GM12878 (cell line): ENCODE data around the gene CLASP1. TPM values are rescaled to one million over a fixed set of nuclear protein-coding genes. Genes with fewer than 3 reads are reported as not detected.

Source experiments
- FOXK2 ChIP-seq: fragments of 450-650 bp; IDR thresholded peaks from 2 replicates; pipeline ENCODE4 v1.6.1; 2017; ENCODE audit warnings: mild to moderate bottlenecking, moderate library complexity
- MEF2B ChIP-seq: fragments of 450-650 bp; IDR thresholded peaks from 2 replicates; pipeline ENCODE4 v1.6.1; 2018; ENCODE audit warnings: mild to moderate bottlenecking, moderate library complexity; ENCODE audit not compliant: partially characterized antibody, poor library complexity, severe bottlenecking
- NFYB ChIP-seq: IDR thresholded peaks from 2 replicates; pipeline ENCODE4 v1.6.1; 2011; ENCODE audit warnings: low read depth, mild to moderate bottlenecking, low read length, improper control_type of control experiment, moderate library complexity; ENCODE audit not compliant: insufficient read depth
- RB1 ChIP-seq: fragments of 450-650 bp; formaldehyde crosslinking; IDR thresholded peaks from 2 replicates; pipeline ENCODE4 v1.6.1; 2017; ENCODE audit warnings: mild to moderate bottlenecking, borderline replicate concordance
- SUZ12 ChIP-seq: fragments of 200-600 bp; sonication (generic); IDR thresholded peaks from one replicate; pipeline ENCODE4 v1.6.1; 2018; ENCODE audit warnings: antibody characterized with exemption, mild to moderate bottlenecking; ENCODE audit not compliant: unreplicated experiment
- WRNIP1 ChIP-seq: IDR thresholded peaks from 2 replicates; pipeline ENCODE4 v1.6.1; 2011; ENCODE audit warnings: low read depth, low read length, improper control_type of control experiment, borderline replicate concordance
- polyA plus RNA-seq, 11 experiments: library from polyadenylated mRNA; depleted of rRNA in 4 of 11; unstranded in 6 of 11; stranded (reverse) in 5 of 11; fragments of >200 nt; fragmentation: Nextera tagmentation in 4 of 11; fragmentation: Illumina TruSeq in 1 of 11; extraction: Ambion mirVana in 4 of 11; extraction: Trizol in 1 of 11; gene quantifications; 1 replicate in 1 of 11; 2 replicates in 10 of 11; pipeline versions ENCODE4 v1.2.1 to v1.2.3, GENCODE V29; 2011 to 2016; ENCODE audit warnings: inconsistent platforms in 2 of 11, missing spikeins in 2 of 11, low read depth in 1 of 11
- total RNA-seq, 4 experiments: library from RNA; depleted of rRNA in 3 of 4; stranded (reverse); fragments of >200 nt in 3 of 4; fragmentation: Illumina TruSeq in 1 of 4; extraction: Trizol in 1 of 4; gene quantifications; 2 replicates each; pipeline versions ENCODE4 v1.2.1 to v1.2.3, GENCODE V29; 2013 to 2021
- TF ChIP-seq, protein P1 (sequence below): fragments of 450-650 bp; IDR thresholded peaks from 2 replicates; pipeline ENCODE4 v1.6.1; 2017; ENCODE audit warnings: mild to moderate bottlenecking, moderate library complexity
- TF ChIP-seq, protein P2 (sequence below): fragments of 450-650 bp; IDR thresholded peaks from 2 replicates; pipeline ENCODE4 v1.6.1; 2017; ENCODE audit warnings: antibody characterized with exemption, mild to moderate bottlenecking, moderate library complexity
- TF ChIP-seq, protein P3 (sequence below): IDR thresholded peaks from 2 replicates; pipeline ENCODE4 v1.6.1; 2012; ENCODE audit warnings: low read depth, low read length, improper control_type of control experiment
- TF ChIP-seq, protein P4 (sequence below): fragments of 450-650 bp; conservative IDR thresholded peaks from 2 replicates; pipeline ENCODE4 v1.6.1; 2017; ENCODE audit warnings: mild to moderate bottlenecking, moderate library complexity
- TF ChIP-seq, protein P5 (sequence below): IDR thresholded peaks from 2 replicates; pipeline ENCODE4 v1.6.1; 2011; ENCODE audit warnings: borderline replicate concordance, low read depth, mild to moderate bottlenecking, moderate library complexity, low read length; ENCODE audit not compliant: insufficient read depth, poor library complexity, severe bottlenecking
- TF ChIP-seq, protein P6 (sequence below): fragments of 450-650 bp; IDR thresholded peaks from 2 replicates; pipeline ENCODE4 v1.6.1; 2017; ENCODE audit warnings: mild to moderate bottlenecking, moderate library complexity

The CLASP1 gene
- total and polyA plus RNA-seq, 10 of the 15 experiments (the other 5 are each of a cell fraction or from before 2014, with no cell fraction given) = 1.4 to 62.4 (median 32.9) TPM

GRCh38 chr2:121649596-121650314 is 493 bp upstream of the CLASP1 start (continued):
- TF ChIP-seq, protein P1, sequence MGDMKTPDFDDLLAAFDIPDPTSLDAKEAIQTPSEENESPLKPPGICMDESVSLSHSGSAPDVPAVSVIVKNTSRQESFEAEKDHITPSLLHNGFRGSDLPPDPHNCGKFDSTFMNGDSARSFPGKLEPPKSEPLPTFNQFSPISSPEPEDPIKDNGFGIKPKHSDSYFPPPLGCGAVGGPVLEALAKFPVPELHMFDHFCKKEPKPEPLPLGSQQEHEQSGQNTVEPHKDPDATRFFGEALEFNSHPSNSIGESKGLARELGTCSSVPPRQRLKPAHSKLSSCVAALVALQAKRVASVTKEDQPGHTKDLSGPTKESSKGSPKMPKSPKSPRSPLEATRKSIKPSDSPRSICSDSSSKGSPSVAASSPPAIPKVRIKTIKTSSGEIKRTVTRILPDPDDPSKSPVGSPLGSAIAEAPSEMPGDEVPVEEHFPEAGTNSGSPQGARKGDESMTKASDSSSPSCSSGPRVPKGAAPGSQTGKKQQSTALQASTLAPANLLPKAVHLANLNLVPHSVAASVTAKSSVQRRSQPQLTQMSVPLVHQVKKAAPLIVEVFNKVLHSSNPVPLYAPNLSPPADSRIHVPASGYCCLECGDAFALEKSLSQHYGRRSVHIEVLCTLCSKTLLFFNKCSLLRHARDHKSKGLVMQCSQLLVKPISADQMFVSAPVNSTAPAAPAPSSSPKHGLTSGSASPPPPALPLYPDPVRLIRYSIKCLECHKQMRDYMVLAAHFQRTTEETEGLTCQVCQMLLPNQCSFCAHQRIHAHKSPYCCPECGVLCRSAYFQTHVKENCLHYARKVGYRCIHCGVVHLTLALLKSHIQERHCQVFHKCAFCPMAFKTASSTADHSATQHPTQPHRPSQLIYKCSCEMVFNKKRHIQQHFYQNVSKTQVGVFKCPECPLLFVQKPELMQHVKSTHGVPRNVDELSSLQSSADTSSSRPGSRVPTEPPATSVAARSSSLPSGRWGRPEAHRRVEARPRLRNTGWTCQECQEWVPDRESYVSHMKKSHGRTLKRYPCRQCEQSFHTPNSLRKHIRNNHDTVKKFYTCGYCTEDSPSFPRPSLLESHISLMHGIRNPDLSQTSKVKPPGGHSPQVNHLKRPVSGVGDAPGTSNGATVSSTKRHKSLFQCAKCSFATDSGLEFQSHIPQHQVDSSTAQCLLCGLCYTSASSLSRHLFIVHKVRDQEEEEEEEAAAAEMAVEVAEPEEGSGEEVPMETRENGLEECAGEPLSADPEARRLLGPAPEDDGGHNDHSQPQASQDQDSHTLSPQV = 0 out of 2 replicates have a peak, but pooled peaks have one; percentile 21
- TF ChIP-seq, protein P2, sequence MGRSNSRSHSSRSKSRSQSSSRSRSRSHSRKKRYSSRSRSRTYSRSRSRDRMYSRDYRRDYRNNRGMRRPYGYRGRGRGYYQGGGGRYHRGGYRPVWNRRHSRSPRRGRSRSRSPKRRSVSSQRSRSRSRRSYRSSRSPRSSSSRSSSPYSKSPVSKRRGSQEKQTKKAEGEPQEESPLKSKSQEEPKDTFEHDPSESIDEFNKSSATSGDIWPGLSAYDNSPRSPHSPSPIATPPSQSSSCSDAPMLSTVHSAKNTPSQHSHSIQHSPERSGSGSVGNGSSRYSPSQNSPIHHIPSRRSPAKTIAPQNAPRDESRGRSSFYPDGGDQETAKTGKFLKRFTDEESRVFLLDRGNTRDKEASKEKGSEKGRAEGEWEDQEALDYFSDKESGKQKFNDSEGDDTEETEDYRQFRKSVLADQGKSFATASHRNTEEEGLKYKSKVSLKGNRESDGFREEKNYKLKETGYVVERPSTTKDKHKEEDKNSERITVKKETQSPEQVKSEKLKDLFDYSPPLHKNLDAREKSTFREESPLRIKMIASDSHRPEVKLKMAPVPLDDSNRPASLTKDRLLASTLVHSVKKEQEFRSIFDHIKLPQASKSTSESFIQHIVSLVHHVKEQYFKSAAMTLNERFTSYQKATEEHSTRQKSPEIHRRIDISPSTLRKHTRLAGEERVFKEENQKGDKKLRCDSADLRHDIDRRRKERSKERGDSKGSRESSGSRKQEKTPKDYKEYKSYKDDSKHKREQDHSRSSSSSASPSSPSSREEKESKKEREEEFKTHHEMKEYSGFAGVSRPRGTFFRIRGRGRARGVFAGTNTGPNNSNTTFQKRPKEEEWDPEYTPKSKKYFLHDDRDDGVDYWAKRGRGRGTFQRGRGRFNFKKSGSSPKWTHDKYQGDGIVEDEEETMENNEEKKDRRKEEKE = no peak
- TF ChIP-seq RB1 (0 out of 2 replicates have a peak, but pooled peaks have one; percentile 46), NFYB (0 out of 2 replicates have a peak, but pooled peaks have one; percentile 4), FOXK2 (peak; percentile 66), SUZ12 (no peak), WRNIP1 (no peak), MEF2B (peak; percentile 35)
- TF ChIP-seq, protein P3, sequence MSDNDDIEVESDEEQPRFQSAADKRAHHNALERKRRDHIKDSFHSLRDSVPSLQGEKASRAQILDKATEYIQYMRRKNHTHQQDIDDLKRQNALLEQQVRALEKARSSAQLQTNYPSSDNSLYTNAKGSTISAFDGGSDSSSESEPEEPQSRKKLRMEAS = 0 out of 2 replicates have a peak, but pooled peaks have one; percentile 65
- TF ChIP-seq, protein P4, sequence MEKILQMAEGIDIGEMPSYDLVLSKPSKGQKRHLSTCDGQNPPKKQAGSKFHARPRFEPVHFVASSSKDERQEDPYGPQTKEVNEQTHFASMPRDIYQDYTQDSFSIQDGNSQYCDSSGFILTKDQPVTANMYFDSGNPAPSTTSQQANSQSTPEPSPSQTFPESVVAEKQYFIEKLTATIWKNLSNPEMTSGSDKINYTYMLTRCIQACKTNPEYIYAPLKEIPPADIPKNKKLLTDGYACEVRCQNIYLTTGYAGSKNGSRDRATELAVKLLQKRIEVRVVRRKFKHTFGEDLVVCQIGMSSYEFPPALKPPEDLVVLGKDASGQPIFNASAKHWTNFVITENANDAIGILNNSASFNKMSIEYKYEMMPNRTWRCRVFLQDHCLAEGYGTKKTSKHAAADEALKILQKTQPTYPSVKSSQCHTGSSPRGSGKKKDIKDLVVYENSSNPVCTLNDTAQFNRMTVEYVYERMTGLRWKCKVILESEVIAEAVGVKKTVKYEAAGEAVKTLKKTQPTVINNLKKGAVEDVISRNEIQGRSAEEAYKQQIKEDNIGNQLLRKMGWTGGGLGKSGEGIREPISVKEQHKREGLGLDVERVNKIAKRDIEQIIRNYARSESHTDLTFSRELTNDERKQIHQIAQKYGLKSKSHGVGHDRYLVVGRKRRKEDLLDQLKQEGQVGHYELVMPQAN = peak; percentile 82; the same call in 1 of the 2 replicates
- TF ChIP-seq, protein P5, sequence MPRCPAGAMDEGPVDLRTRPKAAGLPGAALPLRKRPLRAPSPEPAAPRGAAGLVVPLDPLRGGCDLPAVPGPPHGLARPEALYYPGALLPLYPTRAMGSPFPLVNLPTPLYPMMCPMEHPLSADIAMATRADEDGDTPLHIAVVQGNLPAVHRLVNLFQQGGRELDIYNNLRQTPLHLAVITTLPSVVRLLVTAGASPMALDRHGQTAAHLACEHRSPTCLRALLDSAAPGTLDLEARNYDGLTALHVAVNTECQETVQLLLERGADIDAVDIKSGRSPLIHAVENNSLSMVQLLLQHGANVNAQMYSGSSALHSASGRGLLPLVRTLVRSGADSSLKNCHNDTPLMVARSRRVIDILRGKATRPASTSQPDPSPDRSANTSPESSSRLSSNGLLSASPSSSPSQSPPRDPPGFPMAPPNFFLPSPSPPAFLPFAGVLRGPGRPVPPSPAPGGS = no peak
- TF ChIP-seq, protein P6, sequence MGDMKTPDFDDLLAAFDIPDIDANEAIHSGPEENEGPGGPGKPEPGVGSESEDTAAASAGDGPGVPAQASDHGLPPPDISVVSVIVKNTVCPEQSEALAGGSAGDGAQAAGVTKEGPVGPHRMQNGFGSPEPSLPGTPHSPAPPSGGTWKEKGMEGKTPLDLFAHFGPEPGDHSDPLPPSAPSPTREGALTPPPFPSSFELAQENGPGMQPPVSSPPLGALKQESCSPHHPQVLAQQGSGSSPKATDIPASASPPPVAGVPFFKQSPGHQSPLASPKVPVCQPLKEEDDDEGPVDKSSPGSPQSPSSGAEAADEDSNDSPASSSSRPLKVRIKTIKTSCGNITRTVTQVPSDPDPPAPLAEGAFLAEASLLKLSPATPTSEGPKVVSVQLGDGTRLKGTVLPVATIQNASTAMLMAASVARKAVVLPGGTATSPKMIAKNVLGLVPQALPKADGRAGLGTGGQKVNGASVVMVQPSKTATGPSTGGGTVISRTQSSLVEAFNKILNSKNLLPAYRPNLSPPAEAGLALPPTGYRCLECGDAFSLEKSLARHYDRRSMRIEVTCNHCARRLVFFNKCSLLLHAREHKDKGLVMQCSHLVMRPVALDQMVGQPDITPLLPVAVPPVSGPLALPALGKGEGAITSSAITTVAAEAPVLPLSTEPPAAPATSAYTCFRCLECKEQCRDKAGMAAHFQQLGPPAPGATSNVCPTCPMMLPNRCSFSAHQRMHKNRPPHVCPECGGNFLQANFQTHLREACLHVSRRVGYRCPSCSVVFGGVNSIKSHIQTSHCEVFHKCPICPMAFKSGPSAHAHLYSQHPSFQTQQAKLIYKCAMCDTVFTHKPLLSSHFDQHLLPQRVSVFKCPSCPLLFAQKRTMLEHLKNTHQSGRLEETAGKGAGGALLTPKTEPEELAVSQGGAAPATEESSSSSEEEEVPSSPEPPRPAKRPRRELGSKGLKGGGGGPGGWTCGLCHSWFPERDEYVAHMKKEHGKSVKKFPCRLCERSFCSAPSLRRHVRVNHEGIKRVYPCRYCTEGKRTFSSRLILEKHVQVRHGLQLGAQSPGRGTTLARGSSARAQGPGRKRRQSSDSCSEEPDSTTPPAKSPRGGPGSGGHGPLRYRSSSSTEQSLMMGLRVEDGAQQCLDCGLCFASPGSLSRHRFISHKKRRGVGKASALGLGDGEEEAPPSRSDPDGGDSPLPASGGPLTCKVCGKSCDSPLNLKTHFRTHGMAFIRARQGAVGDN = peak; percentile 63
